GM13977 (cell line): Measurements from ENCODE around the gene PDZD8.
"Not testable (repeated sequence)": the region's sequence is repeated elsewhere in the genome, so short reads cannot be mapped to it uniquely, and the experiment has no call there.

ENCODE experiments used
- DNase-seq: peaks from one replicate; pipeline ENCODE4 v3.0.0; 2012; ENCODE audit warnings: low spot score
- CTCF ChIP-seq: IDR thresholded peaks from 2 replicates; pipeline ENCODE4 v1.5.1; 2012; ENCODE audit warnings: mild to moderate bottlenecking, control low read depth; ENCODE audit not compliant: insufficient read depth; ENCODE audit errors: extremely low read depth, missing control alignments
- in situ Hi-C: fragments of 300-500 bp; cut with MboI; formaldehyde crosslinking; loops from one replicate; pipeline ENCODE4 v1.12.0; 2022; ENCODE audit warnings: low sequenced_read_pairs, low pct_unique_long_range_greater_than_20kb, mixed read lengths, inconsistent platforms; ENCODE audit not compliant: unreplicated experiment

Gene PDZD8

DNA sequence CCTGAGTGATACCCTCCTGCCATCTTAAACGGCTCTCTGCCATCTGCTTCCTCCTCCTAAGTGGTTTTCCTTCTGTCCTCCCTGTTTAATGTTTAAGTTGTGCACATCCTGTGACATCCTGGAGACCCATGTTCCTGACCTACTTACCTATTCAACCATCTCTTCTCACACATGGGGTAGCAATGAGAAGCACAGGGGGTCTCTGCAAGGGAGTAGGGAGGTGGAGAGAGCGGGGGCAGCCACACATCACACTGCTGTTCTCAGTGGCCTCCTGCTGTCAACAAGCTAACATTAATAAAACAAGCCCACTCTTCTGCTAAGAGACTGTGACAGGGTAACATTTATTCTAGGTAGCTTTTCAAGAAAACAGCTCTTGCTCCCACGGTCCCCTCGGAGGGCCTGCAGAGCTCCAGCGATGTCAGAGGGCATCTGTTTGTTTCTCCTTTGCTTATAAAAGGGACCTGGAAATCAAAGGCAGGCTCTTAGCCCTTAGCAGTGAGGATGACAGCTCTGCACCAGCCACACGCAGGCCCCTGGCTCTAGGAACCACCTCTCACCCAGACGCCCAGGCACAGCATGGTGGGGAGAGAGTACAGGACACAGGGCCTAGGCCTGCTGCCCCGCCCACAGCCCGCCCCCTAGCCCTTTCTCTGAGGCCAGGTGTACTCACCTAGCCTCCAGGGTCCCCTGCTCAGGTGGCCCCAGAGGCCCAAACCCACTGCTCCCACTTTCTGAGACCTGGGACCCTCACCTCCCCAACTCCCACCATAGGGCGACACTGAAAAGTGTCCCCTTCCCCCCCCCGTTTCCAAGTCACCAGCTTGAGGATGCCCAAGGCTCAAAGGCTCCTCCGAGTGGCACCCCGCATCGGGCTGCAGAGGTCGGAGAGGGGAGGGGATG lies 135.3 kb downstream of the PDZD8 start:
- in situ Hi-C loops, result no loop called here
- no peak for TF ChIP-seq CTCF
- DNase-seq, result no peak

DNA sequence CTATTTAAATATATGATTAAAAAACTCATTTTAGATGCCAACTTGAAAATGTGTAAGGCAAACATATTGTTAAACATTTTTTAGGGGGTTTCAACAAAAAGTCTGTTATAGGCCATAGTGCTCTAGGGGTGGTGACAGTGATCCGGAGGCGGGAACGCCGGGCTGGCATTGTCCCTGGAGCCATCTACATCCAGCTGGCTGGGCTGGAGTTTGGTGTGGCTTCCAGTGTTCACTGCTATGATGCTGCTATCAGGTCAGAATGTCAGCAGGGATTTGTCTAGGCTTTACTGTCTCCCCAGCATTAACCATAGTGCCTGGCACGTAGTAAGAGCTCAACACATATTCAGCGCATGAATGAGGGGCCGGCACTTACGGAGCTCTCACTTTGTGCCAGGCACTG lies 136.2 kb downstream of the PDZD8 start:
- TF ChIP-seq CTCF, result no peak
- in situ Hi-C loops, result no loop called here
- DNase-seq, result no peak

DNA sequence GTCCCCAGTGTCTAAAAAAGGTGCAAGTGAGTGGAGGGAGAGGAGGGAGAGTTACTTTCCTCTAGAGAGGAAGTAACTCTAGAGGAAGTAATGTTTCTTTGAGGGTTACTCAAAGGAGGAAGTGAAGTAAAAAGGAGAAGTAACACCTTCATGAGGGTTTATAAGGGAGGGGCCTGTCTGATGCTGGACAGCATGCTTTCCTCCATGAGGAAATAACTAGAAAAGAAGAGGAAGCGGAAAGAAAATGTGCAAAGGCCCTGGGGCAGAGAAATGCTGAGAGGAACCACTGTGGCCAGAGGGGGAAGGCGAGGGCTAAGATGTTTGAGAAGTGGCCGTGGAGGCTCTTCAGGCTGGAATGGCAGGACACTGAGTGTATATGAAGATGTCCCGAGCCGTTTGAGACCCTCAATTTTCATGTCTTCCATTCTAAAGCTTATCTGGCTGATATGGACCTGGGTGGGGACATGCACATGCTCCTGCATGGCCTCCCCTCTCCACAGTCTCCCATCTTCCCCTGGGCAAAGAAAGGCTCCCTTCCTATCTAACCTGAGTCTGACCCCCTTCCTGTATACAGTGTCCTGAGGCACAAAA lies 137.7 kb downstream of the PDZD8 start:
- DNase-seq, result no peak
- TF ChIP-seq CTCF, result no peak
- in situ Hi-C loops, result no loop called here

DNA sequence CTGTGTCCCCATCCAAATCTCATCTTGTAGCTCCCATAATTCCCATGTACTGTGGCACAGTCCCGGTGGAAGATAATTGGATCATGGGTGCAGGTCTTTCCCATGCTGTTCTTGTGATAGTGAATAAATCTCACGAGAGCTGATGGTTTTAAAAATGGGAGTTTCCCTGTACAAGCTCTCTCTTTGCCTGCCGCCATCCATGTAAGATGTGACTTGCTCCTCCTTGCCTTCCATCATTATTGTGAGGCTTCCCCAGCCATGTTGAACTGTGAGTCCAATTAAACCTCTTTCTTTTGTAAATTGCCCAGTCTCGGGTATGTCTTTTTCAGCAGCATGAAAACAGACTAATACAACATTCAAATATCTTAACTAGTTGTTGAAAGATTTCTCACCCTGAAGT lies 145.1 kb downstream of the PDZD8 start:
- in situ Hi-C loops, DNase-seq: not testable (repeated sequence)

- DNase-seq, result no peak
- no peak for TF ChIP-seq CTCF
- in situ Hi-C loops, result loop anchor here (10.0 kb wide), 1 partner anchor 87 kb away; no protein-coding TSS in a partner anchor
These were observed 147.0 kb downstream of the PDZD8 start for GRCh38 chr10:117228210-117228609.
